ENCODE results near the gene GAS2L2.

DNA sequence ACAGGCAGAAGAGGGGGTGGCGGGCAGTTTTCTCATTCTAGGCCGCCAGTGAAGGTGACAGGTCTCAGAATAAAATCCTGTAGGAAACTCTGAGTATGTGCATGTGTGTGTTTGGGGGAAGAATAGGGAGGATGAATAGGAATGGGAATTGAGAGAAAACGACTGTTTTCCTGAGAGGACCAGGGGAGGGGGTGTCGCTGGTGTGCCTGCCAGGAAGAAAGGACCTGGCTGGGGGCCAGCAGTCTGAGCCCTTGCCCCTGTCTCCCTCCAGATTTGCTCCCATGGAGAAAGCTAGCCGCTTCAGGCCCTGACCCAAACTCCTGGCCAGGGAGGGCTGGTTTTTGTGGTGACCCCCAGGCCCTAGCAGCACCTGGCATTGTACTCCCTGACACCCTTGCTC lies 22.0 kb upstream of the GAS2L2 start:
- no peak for TF ChIP-seq YY1 (IDR thresholded peaks at IDR 0.05; ENCODE audit: insufficient read depth, insufficient read length)
- TF ChIP-seq ZNF274 (IDR thresholded peaks at IDR 0.05; ENCODE audit: low read depth, low read length), result no peak
